Activated T-cell treated with anti-CD3 and anti-CD28 coated beads for 48 hours (primary cell): Measurements from ENCODE around the gene KDM4B.
"Not testable (repeated sequence)": the region's sequence is repeated elsewhere in the genome, so short reads cannot be mapped to it uniquely, and the experiment has no call there.

ENCODE experiments used
- DNase-seq: peaks from one replicate; pipeline ENCODE4 v3.0.0-alpha.2; 2020; ENCODE audit warnings: low read depth

Gene KDM4B

DNA sequence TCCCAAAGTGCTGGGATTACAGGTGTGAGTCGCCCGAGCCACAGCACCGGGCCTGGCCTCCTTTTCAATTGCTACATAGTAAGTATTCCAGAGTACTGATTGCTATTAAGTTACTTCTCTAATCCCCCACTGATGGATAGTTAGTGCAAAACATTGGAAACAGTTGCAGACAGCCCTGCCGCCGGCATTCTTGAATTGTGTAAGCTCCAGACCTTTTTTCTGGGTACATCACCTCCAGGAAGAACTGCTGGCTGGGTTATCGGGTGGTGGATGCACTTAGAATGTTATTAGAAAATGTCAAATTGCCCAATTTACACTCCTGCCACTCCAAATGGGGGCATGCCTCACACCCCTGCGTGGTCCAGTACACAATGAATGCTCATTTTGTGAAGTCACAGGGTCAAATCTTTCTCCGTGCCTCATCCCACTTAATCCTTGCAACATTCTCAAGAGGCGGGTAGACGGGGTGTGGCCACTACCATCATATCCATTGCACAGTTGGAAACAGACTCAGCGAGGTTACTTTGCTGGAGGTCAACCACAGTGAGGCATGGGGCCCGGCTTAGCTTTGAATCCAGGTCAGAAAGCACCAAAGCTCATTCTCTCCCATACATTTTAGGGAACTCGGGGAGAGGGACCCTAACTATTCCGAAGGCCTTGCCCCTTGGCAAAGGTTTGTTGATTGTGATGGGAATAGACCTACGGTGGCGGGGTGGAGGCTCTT, 1.0 kb upstream of the KDM4B start:
- no peak for DNase-seq

DNA sequence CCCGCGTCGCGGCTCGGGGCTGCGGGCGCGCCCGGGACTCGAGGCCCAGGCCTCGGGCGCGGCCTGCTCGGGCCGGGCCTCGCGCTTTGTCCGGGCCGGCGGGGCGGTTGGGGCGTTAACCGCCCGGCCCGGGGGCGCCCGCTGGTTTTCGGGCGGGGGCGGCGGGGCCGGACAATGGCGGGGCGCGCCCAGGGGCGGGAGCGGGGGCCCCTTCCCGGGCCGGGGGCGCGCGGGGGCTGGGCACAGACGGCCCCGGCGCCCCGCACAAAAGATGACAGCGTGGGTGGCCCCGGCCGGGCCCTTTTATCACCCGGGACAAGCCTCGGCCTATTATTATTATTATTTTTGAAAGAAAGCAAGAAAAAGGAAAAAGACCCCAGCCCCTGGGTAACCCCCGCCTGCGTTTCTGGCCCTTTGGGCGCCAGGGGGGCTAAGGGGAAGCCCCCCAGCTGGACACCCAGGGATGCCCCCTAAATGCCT, 419 bp downstream of the KDM4B start:
- no peak for DNase-seq

DNA sequence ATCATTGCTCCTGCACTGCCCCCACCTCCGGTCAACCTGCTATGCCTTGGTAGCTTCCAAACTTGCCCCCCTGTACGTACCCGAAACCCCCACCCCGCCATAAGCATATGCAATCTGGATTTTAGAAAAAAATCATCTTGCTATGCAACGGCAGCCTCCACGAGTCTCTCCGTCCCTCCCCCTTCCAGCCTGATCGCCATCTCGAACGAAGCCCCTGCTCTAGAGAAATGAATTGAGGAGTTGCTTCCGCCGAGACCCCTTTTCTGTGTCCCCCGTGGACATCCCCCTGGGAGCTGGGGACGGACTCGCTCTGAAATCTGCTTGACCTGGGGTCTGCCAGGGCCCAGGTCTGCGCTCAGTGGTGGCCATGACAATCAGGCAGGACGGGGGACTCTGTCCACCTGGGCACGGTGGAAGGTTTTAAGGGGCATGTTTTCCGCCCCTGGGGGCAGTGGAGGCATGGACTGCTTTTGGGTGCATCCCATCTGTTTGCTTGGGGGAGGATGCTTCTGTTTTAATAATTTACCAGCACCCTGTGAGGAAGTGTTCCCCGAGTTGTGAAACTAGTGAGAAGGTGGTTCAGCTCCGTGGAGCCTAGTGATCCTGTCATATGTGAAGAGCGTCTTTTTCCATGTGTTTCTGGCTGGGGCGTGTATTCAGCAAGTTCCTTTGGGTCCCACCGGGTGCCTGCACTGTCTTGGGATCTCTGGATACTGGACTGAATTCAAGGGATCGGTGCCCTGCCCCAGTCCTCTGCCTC, 1.0 kb downstream of the KDM4B start:
- no peak for DNase-seq

DNA sequence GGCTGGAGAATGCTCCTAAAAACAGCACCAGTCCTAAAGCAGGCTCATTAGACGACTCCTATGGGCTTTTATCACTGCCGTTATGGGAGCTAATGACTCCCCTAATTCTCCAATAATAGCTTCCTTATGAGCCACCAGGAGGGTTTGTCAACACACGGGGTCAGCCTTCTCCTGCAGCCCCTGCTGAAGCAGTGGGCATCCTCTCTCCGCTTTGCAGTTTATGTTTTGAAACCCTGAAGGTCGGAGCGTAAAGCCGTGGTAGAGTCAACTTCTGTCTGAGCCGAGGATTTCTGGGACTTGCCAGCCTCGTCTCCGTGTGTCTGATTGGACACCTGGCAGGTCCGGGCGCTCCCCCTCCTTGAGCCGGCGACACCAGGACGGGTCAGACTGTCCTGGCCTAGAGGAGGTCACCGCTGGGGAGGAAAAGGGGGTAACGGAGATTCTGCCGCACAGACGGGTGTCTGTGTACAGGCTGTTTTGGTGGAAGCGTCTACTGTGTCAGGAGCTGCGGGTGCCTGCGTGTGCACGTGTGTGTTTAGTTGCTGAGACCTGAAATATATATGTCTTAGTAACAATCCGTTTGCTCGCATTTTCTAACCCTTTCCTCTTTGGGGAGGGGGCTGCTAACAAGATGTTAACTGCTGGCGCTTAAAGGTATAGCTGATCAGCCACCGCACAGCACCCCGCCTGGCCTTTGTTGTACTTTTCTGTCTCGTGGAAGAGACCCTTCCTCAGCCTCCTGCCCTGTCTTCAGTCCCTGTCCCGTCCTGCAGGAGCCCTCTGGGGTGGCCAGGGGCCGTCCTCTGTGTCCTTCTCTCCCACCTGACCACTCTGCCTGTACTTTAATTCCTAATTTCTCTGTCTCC, 1.9 kb downstream of the KDM4B start:
- no peak for DNase-seq

DNA sequence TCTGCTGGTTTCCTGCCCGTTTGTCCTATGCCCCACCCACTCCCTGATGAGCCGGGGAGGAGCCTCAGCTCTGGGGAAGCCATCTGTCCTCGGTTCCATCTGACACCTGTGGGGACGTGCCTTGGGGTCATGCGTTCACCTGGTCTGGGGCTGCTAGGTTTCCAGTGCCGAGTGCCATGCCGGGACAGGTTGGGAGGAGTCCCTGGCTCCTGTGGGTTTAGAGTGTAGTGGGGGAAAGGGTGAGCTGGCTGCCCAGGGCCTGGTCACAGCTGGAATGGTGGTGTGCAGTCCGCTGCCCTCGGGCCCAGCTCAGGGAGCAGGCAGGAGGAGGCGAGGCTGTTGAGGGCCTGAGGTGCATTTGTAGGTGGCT, 2.5 kb downstream of the KDM4B start:
- no peak for DNase-seq

DNA sequence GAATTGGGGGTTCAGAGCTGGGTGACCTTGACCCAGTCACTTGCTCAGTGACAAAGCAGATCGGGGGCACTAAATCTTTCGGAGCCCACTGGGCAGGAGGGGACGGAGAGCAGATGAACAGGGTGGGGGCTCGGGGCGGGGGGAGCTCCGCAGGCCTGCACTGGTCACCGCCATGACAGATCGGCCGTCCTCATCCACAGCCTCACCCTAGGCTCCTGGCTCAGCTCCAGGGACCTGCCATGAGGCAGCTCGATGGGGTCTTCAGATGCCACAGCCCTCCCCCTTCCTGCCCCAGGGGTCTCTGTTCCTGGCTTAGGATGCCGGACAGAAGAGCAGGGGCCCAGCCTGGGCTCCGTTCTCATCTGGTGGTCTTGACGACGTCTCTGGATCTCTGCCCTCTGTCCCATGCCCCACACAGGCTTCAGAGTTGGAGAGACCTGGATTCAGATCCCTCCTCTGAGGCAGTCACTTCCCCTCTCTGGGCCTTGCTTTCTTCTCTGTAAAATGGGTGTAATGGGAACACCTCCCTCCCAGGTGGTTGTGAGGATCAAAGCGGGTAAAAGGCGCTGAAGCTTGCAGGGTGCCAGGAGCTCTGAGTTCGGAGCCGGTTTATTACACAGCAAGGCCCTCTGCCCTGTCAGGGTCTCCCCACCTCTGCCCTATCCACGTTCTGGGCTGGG, 3.0 kb downstream of the KDM4B start:
- no peak for DNase-seq

DNA sequence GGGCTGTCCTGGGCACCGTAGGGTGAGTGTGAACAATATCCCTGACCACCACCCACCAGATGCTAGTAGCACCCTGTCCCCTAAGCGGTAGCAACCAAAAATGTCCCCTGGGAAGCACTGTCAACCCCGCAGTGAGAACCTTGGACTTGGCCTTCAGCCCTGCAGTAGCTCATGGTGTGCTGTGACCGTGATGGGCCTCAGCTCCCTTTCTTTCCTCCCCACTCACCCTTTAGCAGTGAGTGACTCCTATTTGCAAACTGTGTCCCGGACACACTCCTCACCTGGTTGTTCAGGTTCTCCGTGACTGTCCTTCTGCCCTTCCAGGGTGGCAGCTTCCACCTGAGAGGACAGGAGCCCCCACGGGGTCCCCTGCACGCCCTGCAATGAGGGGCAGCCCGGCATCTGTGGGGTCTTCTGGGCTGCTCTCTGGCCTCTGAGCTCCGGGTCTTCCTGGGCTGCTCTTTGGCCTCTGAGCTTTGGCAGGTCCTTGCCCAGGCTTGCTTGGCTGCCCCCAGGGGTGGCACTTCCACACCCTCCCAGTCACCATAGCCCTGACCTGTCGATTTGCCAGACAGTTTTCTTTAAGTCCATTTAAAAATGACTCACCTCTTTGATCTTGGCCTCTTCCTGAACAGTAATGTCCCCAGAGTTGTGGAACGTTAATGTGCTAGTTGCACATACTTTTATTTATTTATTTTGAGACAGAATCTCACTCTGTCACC, 3.8 kb downstream of the KDM4B start:
- DNase-seq: no peak

DNA sequence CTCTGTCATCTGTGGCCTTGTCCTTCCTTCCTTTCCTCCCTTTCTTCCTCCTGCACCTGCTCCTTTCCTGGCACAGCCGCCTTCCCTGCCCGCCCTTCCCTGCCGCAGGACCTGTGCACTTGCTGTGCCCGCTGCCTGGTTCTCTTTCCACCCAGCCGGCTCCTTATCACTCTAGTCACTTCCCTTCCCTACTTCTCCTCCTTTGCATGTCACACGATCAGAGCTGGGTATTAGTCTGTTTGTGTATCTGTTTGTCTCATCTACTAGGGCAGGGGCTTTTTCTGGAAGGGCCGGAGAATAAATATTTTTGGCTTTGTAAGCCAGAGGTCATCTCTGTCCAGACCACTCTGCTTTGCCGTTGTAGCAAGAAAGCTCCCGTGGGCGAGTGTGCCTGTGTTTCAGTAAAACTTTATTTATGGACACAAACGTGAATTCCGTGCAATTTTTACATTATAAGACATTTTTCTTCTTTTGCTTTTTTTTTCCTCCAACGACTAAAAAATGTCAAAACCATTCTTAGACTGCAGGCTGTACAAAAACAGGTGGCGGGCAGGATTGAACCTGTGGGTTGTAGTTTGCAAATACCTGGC, 6.1 kb downstream of the KDM4B start:
- DNase-seq: no peak

DNA sequence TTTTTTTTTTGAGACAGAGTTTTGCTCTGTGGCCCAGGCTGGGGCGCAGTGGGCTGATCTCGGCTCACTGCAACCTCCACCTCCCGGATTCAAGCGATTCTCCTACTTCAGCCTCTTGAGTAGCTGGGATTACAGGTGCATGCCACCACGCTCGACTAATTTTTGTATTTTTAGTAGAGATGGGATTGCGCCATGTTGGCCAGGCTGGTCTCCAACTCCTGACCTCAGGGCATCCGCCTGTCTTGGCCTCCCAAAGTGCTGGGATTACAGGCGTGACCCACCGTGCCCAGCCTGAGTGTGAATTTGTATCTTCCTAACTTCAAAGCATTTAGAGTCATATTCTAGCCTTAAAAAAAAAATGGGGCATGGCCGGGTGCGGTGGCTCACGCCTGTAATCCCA, 6.7 kb downstream of the KDM4B start:
- not testable (repeated sequence) for DNase-seq

DNA sequence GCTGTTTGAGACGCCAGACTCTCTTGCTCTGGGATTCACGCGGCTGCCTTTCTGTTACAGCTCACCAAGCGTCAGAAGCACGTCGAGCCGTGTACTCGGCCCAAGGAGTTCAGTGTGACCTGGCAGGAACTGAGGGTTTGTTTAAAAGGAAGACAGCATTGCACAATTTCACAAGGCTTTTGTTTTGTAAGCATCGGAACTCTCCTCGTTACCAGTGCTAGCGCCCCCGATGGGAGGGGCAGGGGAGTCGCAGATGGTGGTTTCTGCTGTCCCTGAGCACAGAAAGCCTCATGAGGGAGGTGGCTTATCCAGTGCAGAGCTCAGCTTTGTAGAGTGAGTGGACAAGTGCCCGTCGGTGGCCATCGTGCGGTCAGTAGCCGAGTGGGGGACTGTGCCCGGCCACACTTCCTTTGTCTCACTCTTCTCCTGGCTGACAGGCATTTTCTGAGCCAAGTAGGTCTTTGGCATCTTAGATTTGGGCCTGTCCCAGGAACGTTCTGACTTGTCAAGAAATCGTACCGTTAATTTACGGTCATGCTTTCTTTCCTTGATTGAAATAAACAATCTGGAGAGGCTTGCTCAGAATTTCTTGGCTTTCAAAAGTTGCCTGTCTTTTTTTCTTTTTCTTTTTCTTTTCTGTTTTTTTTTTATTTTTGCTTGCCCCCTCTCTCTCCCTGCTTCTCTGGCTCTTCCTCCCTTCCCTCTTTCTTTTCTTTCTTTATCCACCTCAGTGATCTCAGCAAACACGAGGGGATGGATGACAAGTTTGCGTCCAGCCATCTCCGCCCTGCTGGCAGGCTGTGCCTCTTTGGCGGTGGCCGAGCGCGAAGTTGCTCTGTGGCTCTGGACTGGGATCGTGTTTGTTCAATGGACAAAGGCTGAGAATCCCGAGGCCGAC, 7.7 kb downstream of the KDM4B start:
- no peak for DNase-seq

DNA sequence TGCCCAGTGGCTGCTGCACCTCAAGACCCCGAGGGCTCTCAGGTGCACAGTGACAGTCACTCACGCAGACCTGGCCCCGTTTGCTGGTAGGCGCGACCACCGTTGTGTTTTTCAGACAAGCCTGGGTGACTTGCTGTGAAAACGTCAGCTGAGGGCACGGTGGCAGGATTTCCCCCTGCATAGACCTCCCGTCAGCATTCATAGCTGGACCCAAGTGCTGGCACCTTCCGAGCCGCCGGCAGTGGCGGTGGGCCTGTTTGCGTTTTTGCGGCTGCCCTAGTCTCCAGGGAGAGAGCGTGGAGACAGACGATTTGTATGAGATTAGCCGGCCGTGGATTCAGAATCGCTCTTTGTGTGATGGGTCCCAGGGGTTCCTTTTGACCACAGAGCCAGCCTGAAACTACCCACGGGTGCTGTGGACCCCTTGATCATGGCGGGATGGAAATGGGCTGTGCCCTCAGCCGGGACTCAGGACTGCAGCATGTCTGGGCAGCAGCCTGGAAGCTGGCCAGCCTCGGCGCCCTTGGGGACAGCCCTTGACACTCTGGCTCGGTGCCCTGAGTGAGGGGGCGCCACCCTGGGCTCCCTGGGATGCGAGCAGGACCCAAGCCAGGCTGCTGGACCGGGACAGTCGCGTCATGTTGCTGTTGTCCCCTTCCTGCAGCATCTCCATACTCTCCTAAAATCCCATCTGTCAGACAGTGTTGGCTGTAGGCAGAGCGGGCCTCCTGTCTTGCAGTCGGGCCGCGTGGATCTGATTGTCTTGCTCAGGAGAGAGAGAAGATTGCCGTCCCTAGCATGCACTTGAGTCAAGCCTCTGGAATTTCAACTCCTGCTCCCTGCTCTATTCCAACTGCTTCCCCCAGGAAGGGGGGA, 8.6 kb downstream of the KDM4B start:
- DNase-seq: no peak

DNA sequence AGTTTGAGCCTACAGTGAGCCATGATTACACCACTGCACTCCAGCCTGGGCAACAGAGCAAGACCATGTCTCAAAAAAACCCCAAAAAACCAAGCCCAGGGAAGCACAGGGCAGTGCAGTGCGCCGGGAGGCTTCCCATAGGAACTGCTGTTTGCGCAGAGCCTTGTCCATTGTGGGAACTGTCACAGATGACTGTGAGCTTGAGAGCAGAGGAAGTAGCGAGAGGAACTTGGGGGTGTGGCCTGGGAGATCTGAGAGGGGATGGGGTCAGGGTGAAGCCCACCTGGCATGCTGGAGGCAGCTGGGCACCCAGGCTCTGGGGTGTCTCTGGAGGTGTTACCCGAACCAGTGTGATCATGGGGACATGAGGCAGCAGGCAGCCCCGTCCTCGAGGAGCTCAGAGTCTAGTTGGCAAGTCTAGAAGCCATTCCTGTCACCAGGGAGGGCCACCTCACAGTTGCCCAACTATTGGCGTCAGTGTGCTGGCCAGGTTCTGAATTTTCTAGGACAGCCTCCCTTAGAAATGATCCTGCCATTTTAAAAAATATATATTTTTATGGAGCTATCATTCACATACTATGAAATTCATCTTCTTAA, 10.4 kb downstream of the KDM4B start:
- no peak for DNase-seq

DNA sequence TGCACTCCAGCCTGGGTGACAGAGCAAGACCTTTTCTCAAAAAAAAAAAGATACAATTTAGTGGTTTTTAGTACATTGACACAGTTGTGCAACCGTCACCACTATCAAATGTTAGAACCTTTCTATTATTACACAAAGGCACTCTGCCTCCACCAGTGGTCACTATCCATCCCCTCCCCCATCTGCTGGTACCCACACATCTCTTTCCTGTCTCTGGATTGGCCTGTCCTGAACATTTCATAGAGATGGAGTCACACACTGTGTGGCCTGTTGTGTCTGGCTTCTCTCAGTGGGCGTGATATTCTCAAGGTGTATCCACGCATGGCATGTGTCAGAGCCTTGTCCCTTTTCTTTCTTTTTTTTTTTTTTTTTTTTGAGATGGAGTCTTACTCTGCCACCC, 11.2 kb downstream of the KDM4B start:
- no peak for DNase-seq

DNA sequence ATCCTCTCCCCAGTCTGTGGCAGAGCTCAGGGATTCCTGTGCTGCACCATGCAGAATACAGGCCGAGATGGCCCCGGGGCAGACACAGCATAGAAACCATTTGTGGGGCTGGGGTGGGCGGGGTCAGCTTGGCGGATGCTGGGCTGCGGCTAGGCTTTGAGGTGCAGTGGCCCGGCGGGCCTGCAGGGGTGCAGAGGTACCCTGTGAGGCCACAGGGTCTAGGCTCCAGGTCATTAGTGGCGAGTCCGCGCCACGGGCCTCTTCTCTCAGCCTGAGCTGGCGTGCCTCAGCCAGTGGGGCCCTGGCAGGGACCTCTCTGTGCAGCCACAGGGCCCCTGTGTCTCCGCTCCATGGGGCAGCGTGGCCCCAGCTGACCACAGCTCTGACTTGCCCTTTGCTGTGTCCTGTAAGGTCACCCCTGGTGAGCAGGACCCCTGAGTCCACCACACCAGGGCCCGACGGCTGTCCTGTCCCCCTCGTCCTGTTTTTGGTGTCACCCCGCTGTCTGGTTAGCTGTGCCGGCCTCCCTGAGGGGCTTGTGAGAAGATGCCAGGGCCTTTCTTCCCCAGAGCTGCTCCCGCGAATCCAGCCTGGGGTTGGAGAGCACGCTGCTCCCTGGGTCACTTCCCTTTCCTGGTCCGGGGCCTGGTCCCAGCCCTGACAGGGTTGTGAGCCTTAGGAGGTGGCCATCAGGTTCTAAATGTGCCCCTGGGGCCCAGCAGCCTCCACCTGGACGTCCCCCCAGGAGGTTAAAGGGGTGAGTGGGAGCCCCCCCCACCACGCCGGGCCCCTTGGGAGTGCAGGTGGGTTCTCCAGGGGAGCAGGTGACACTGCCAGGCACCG, 12.1 kb downstream of the KDM4B start:
- no peak for DNase-seq

DNA sequence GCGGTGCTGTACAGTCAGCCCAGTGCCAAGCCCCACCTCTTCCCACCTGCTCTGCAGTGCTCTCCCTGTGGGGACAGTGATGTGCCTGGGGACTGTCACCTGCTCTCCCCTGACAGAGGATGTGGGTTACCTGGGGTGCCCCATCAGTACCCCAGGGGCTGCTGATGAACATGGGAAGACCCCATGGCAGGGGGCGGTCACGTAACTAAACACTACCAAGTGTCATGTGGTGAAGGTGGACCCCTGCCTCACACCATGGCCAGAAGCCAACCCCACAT, 12.7 kb downstream of the KDM4B start:
- no peak for DNase-seq

DNA sequence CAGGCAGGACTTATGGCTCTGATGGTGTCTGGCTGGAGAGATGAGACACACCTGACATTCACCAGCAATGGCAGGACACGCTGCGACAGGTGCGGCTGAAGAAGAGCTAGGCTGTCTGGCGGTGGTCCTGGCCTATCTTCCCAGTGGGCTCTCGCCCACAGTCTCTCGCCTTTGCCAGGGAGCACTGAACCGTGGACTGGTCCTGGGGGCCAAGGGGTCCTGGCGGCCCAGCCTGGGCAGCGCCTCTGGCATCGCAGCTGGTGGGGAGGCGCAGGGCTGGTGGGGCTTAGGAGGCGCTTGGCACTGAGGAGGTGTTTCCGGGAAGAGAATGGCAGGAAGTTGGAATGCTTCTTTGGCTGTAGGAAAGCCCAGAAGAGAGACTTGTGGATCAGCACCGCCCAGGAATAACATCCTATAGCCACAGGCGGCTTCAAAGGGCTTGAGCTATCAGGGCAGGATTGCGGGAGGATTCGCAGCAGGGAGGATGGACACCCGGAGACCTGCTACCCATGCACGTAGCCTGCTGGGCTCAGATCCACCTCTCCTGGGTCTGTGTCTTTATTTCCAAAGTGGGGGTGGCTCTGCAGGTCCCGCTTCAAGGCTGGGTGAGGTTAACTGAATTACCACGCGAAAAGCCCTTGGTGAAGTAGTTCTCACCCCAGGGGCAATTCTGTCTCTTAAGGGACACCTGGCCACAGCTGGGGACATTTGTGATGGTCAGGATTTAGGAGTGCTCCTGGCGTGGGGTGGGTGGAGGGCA, 14.6 kb downstream of the KDM4B start:
- no peak for DNase-seq

DNA sequence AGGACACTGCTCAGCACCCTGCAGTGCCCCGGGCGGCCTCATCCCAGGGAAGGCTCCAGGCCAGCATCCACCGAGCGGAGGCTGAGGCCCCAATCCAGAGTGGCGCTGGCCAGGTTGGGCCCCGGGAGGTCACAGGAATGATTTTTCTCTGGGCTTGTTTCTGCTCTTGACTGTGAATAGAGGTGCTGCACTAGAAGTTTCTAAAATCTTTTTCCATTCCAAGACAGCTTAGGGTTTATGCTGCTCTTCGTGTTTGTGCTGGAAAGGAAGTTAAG, 15.1 kb downstream of the KDM4B start:
- no peak for DNase-seq
